ENCODE data around the gene WT1.

The WT1 gene

DNA sequence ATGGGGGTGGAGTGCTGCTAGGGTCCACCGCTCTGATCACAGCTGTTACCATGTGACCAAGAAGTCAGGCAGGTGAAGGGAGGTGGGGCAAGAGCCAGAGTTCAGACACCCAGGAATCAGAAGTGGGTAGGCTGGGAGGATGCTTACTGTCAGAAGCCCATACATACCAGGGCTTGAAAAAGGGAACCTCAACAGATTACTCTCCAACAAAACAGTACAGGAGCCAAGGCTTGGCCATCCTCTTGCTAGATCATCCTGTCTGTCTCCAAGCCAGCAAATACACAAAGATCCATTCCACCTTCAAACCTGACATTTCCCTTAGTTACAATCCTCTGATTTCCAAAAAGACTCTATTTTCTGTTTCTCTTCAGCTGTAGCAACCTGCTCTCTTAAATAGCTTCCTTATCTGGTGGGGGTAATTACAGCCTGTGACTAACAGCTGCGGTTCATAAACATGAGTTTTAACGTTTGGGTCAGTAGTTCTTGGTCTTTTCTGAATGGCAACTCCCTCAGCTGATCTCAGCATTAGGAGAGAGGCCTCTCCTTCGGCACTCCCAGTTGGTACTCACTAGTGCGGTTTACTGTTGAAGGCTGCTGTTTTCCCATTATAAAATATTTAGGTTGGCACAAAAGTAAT is 31.1 kb upstream of the WT1 start:
- TF ChIP-seq, protein P1, sequence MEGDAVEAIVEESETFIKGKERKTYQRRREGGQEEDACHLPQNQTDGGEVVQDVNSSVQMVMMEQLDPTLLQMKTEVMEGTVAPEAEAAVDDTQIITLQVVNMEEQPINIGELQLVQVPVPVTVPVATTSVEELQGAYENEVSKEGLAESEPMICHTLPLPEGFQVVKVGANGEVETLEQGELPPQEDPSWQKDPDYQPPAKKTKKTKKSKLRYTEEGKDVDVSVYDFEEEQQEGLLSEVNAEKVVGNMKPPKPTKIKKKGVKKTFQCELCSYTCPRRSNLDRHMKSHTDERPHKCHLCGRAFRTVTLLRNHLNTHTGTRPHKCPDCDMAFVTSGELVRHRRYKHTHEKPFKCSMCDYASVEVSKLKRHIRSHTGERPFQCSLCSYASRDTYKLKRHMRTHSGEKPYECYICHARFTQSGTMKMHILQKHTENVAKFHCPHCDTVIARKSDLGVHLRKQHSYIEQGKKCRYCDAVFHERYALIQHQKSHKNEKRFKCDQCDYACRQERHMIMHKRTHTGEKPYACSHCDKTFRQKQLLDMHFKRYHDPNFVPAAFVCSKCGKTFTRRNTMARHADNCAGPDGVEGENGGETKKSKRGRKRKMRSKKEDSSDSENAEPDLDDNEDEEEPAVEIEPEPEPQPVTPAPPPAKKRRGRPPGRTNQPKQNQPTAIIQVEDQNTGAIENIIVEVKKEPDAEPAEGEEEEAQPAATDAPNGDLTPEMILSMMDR (IDR thresholded peaks at IDR 0.05; ENCODE audit: extremely low read depth, insufficient read depth, missing control alignments), result no peak
- in situ Hi-C loops (cut with MboI; ENCODE audit: low pct_unique_long_range_greater_than_20kb, low sequenced_read_pairs, unreplicated experiment), result no loop called here
- no peak for DNase-seq (ENCODE audit: low spot score)

DNA sequence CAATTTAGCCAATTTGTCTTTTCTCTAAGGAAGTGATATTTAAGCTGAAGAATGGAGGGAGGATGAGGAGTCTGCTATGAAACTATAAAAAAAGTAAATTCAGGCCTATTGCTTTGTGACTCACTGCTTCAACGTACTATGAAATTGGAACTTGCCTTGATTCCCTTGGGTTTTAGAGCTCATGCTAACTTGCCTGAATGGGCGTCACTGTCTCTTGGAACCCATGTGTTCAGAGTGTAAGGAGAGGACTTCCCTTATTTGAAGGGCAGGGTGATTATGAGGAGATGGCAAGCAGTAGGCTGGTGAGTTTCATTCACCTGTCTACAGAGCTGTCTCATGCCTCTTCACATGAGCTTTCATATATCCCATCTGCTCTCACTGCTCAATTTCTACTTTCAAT is 28.7 kb upstream of the WT1 start:
- in situ Hi-C loops (cut with MboI; ENCODE audit: low pct_unique_long_range_greater_than_20kb, low sequenced_read_pairs, unreplicated experiment), result no loop called here

DNA sequence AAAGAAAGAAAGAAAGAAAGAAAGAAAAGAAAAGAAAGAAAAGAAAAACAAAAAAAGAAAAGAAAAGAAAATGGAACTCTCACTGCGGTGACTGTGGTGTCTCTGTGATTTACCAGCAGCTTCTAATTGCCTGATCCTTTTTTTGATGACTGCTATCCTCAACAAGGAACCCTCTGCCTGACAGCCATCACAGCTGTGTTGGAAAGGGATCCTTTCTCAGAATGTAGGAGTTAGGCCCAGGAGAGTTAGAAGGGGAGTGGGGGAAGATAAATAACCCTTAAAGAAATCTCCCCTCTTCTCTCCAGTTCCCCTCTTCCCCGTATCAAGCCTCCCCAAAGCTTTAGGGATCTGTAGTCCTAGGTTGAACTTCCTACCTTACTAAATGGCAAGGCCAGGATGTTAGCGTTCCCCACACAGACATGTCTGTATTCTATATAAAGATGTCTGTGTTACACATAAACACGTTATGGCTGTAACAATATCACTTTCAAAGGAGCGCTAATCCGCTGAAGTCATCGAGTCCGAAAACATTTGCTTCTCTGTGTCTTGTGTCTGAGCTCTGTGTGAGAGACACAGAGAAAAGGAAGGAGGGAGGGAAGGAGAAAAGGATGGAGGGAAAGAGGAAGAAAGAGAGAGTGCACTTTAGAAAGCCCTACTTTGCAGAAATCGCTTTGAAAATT is 26.8 kb upstream of the WT1 start:
- TF ChIP-seq, protein P1 (IDR thresholded peaks at IDR 0.05; ENCODE audit: extremely low read depth, insufficient read depth, missing control alignments), result no peak
- no peak for DNase-seq (ENCODE audit: low spot score)
- in situ Hi-C loops (cut with MboI; ENCODE audit: low pct_unique_long_range_greater_than_20kb, low sequenced_read_pairs, unreplicated experiment), result no loop called here

More for the DNA sequence above, 28.7 kb upstream of the WT1 start:
- TF ChIP-seq, protein P1 (IDR thresholded peaks at IDR 0.05; ENCODE audit: extremely low read depth, insufficient read depth, missing control alignments), result no peak
- no peak for DNase-seq (ENCODE audit: low spot score)

DNA sequence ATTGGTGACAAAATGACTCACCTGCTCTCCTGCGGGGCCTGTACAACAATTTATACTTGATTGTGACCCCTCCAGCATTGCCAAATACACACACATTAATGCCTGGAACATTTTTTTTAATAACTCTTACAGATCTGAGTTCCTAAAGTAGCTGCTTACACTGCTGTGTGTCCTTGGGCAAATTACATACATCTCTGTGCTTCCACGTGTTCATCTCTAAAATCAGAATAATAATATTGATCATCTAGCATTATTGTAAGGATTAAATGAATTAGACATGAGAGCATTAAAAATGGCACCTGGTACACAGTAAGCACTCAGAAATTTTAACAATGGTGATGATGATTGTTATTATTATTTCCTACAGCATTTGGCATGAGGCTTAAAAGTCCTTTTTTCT is 21.5 kb upstream of the WT1 start:
- DNase-seq (ENCODE audit: low spot score), result no peak
- in situ Hi-C loops (cut with MboI; ENCODE audit: low pct_unique_long_range_greater_than_20kb, low sequenced_read_pairs, unreplicated experiment), result no loop called here
- TF ChIP-seq, protein P1 (IDR thresholded peaks at IDR 0.05; ENCODE audit: extremely low read depth, insufficient read depth, missing control alignments), result no peak

DNA sequence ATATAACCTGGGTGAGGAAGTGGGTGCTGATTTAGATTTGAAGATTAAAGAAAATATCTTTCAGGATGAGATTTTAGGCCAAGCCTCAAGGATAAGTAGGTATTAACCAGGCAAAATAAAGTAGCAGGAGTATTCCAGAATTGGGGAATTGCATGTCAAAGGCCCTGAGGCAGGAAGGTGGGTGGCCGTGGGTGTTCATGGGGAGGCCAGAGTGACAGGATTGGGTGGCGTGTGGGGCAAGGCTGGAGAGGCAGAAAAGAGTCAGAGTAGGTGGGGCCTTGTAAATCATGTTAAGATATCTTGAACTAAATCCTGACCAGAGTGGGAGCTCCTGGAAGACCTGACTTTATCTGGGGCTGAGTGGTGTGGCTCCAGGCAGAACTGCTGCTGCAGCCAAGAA is 19.7 kb upstream of the WT1 start:
- in situ Hi-C loops (cut with MboI; ENCODE audit: low pct_unique_long_range_greater_than_20kb, low sequenced_read_pairs, unreplicated experiment), result no loop called here
- no peak for DNase-seq (ENCODE audit: low spot score)
- TF ChIP-seq, protein P1 (IDR thresholded peaks at IDR 0.05; ENCODE audit: extremely low read depth, insufficient read depth, missing control alignments), result no peak

DNA sequence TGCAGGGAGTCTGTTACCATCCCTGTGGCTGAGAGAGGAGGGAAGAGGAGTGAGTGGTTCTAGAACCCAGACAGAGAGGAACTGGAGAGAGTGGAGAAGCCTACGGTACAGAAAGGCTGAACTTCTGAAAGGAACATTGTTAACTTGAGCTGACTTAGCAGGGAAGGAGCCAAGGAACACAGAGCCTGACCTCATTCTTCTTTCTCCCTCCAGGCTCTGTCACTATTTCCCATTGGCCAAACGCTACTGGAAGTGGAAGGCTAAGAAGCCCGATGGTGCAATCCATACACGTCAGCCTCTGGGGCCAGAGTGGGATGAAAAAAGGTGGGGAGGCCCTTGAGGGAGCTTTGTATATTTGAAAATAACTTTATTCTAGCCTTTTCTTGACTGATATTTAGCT is 16.5 kb upstream of the WT1 start:
- no peak for DNase-seq (ENCODE audit: low spot score)
- in situ Hi-C loops (cut with MboI; ENCODE audit: low pct_unique_long_range_greater_than_20kb, low sequenced_read_pairs, unreplicated experiment), result no loop called here
- TF ChIP-seq, protein P1 (IDR thresholded peaks at IDR 0.05; ENCODE audit: extremely low read depth, insufficient read depth, missing control alignments), result no peak
